SK-N-SH (cell line): ENCODE results near the gene FMNL1.

Source experiments
- CTCF ChIP-seq: fragments of 200-600 bp; sonication (generic); IDR thresholded peaks from 2 replicates; pipeline ENCODE4 v1.6.1; 2017; ENCODE audit warnings: antibody characterized with exemption, mild to moderate bottlenecking, moderate library complexity
- EZH2phosphoT487 ChIP-seq: fragments of 200-600 bp; sonication (generic); IDR thresholded peaks from 2 replicates; pipeline ENCODE4 v1.6.1; 2017; ENCODE audit warnings: low read depth, mixed run types, mild to moderate bottlenecking, antibody characterized with exemption, moderate library complexity, borderline replicate concordance
- GABPA ChIP-seq: IDR thresholded peaks from 2 replicates; pipeline ENCODE4 v1.4.0; 2012; ENCODE audit warnings: low read depth, mild to moderate bottlenecking
- JUND ChIP-seq: IDR thresholded peaks from 2 replicates; pipeline ENCODE4 v1.4.0; 2012
- PBX3 ChIP-seq: IDR thresholded peaks from 2 replicates; pipeline ENCODE4; 2012
- RAD21 ChIP-seq: IDR thresholded peaks from 2 replicates; pipeline ENCODE4 v1.6.1; 2012; ENCODE audit warnings: mild to moderate bottlenecking, low read length
- TAF1 ChIP-seq: IDR thresholded peaks from 2 replicates; pipeline ENCODE4 v1.6.1; 2012; ENCODE audit warnings: low read depth, mild to moderate bottlenecking, low read length, moderate library complexity, borderline replicate concordance
- TEAD4 ChIP-seq: IDR thresholded peaks from 2 replicates; pipeline ENCODE4 v1.4.0; 2012; ENCODE audit warnings: mild to moderate bottlenecking, borderline replicate concordance; ENCODE audit not compliant: insufficient read depth
- TF ChIP-seq, protein P1 (sequence below): IDR thresholded peaks from 2 replicates; pipeline ENCODE4 v1.4.0; 2012; ENCODE audit warnings: low read depth
- TF ChIP-seq, protein P2 (sequence below): IDR thresholded peaks from 2 replicates; pipeline ENCODE4 v1.6.1; 2012; ENCODE audit warnings: mild to moderate bottlenecking, low read depth, low read length, moderate library complexity

DNA sequence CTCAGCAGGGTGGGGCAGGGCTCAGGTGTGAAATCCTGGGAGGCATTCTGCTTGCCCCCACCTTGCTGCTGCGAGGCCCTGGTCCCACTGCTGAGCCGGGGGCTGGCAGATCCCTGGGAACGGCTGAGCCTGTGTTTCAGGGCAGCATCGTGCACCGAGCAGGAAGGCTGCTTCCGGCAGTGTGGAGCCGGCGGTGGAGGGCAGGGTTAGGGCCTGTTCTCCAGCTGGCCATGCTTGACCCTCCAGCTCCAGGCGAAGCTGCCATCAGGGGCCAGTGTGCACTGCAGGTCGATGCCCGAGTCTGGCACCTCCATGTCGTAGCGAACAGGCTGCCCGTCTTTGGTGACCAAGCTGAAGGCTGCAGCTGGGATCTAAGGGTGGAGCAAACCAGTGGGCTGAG lies 42.7 kb downstream of the FMNL1 start:
- TF ChIP-seq RAD21 (no peak), CTCF (no peak), GABPA (no peak), TAF1 (no peak), PBX3 (no peak), JUND (no peak), TEAD4 (no peak), EZH2phosphoT487 (no peak)
- TF ChIP-seq, protein P1, sequence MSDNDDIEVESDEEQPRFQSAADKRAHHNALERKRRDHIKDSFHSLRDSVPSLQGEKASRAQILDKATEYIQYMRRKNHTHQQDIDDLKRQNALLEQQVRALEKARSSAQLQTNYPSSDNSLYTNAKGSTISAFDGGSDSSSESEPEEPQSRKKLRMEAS: no peak
- TF ChIP-seq, protein P2, sequence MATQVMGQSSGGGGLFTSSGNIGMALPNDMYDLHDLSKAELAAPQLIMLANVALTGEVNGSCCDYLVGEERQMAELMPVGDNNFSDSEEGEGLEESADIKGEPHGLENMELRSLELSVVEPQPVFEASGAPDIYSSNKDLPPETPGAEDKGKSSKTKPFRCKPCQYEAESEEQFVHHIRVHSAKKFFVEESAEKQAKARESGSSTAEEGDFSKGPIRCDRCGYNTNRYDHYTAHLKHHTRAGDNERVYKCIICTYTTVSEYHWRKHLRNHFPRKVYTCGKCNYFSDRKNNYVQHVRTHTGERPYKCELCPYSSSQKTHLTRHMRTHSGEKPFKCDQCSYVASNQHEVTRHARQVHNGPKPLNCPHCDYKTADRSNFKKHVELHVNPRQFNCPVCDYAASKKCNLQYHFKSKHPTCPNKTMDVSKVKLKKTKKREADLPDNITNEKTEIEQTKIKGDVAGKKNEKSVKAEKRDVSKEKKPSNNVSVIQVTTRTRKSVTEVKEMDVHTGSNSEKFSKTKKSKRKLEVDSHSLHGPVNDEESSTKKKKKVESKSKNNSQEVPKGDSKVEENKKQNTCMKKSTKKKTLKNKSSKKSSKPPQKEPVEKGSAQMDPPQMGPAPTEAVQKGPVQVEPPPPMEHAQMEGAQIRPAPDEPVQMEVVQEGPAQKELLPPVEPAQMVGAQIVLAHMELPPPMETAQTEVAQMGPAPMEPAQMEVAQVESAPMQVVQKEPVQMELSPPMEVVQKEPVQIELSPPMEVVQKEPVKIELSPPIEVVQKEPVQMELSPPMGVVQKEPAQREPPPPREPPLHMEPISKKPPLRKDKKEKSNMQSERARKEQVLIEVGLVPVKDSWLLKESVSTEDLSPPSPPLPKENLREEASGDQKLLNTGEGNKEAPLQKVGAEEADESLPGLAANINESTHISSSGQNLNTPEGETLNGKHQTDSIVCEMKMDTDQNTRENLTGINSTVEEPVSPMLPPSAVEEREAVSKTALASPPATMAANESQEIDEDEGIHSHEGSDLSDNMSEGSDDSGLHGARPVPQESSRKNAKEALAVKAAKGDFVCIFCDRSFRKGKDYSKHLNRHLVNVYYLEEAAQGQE: no peak
